Lung (tissue), 12 donors: Measurements from ENCODE around the gene VWF. TPM values are rescaled to one million over a fixed set of nuclear protein-coding genes. Genes with fewer than 3 reads are reported as not detected.
"Not testable (repeated sequence)": the region's sequence is repeated elsewhere in the genome, so short reads cannot be mapped to it uniquely, and the experiment has no call there.

Source experiments
- ATAC-seq: fragments of 200-7000 bp; cut with Tn5 transposase; one replicate; pipeline ENCODE4 v1.9.1; 2020; ENCODE audit warnings: moderate number of reproducible peaks; ENCODE audit not compliant: insufficient read depth, low FRiP score
- DNase-seq, 3 donors: peaks; one replicate each; pipeline ENCODE4 v3.0.0-alpha.2; 2013 to 2017
- H3K27ac ChIP-seq, 2 donors: one replicate each; pipeline ENCODE4 v1.5.1; 2013; ENCODE audit warnings: mild to moderate bottlenecking in 2 of 2, moderate library complexity in 2 of 2, control low read depth in 1 of 2, inconsistent platforms in 1 of 2, low read depth in 1 of 2, low read length in 1 of 2
- H3K27me3 ChIP-seq, 3 donors: one replicate each; pipeline ENCODE4 v1.5.1; 2013; ENCODE audit warnings: low read length in 2 of 3; ENCODE audit not compliant: control insufficient read depth in 3 of 3, insufficient read depth in 3 of 3
- H3K36me3 ChIP-seq, 4 donors: one replicate each; pipeline ENCODE4 v1.5.1; 2013; ENCODE audit warnings: low read length in 4 of 4, mild to moderate bottlenecking in 1 of 4, moderate library complexity in 1 of 4; ENCODE audit not compliant: control insufficient read depth in 4 of 4, insufficient read depth in 4 of 4
- H3K4me1 ChIP-seq, 5 donors: one replicate each; pipeline ENCODE4 v1.5.1; 2013; ENCODE audit warnings: low read length in 5 of 5, mild to moderate bottlenecking in 2 of 5, moderate library complexity in 1 of 5; ENCODE audit not compliant: control insufficient read depth in 5 of 5, insufficient read depth in 5 of 5
- H3K4me3 ChIP-seq: one replicate; pipeline ENCODE4 v1.5.1; 2013; ENCODE audit warnings: mild to moderate bottlenecking, control low read depth, moderate library complexity
- H3K9ac ChIP-seq, 2 donors: one replicate each; pipeline ENCODE4 v1.5.1; 2013; ENCODE audit warnings: low read length in 2 of 2, control low read depth in 1 of 2; ENCODE audit not compliant: insufficient read depth in 1 of 2
- H3K9me3 ChIP-seq, 4 donors: one replicate each; pipeline ENCODE4 v1.5.1; 2013; ENCODE audit warnings: low read length in 3 of 4, mild to moderate bottlenecking in 1 of 4, moderate library complexity in 1 of 4; ENCODE audit not compliant: control insufficient read depth in 4 of 4, insufficient read depth in 3 of 4
- CTCF ChIP-seq: IDR thresholded peaks from 2 replicates; pipeline ENCODE4 v1.5.1; 2012; ENCODE audit warnings: mild to moderate bottlenecking; ENCODE audit errors: control extremely low read depth, extremely low read depth
- WGBS, 2 donors: extraction: QIAGEN DNeasy Blood & Tissue Kit; methylation state at CpG; one replicate each; pipeline ENCODE4 v1.1.7; 2013; 5-methylcytosine and 5-hydroxymethylcytosine counted together
- polyA plus RNA-seq, 2 donors: library from polyadenylated mRNA; stranded (reverse); fragments of 200-250 nt; gene quantifications; one replicate each; pipeline ENCODE4 v1.2.1, GENCODE V29; 2013
- total RNA-seq, 2 donors: library from RNA; depleted of rRNA in 1 of 2; stranded (reverse); fragments of >200 nt in 1 of 2; gene quantifications; one replicate each; pipeline ENCODE4 v1.2.1, GENCODE V29; 2014 to 2021
- donor health status: control.
- donor health status: control.
- donor health status: Bipolar disorder and iron deficiency.
- donor health status: healthy.
- donor health status: DM: yes; HTN: yes; CAD: no.

The VWF gene
- total and polyA plus RNA-seq, 4 donors, result 65.6 to 285 (median 249) TPM

DNA sequence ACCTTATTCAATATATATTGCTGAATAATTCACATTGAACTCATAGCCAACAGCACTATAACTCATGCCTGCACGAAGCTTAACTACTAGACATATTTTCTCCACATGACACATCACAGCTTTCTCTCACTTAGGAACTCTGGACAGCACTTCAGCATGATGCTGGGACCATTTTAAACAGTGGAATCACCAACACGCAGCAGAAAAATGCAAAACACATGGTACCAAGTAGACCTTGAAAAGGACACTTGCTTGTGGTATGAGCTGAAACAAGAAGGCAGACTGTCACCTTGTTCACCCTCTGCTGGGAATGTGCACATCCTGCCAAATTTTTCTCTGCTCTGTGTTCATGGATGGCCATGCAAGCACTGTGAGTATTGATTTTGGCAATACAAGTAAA, 40.9 kb upstream of the VWF start:
- Histone ChIP-seq H3K36me3 (no peaks in the 10 kb centered on the region), H3K4me1 (peaks cover 0 to 9% (median 8%) of the 10 kb centered on the region in 5 donors), H3K4me3 (no peak overlapping the region), H3K27ac (no peak overlapping the region), H3K9ac (no peak overlapping the region), H3K9me3 (no peaks in the 10 kb centered on the region), H3K27me3 (no peaks in the 10 kb centered on the region)
- no peak for ATAC-seq
- TF ChIP-seq CTCF, result no peak
- DNase-seq, result no peak
- WGBS, 2 donors, result 80 to 89% methylated on average over 2 of the region's 2 CpGs

GRCh38 chr12:6163416-6164060, 39.1 kb upstream of the VWF start:
- DNase-seq, result no peak
- Histone ChIP-seq H3K36me3 (no peaks in the 10 kb centered on the region), H3K27me3 (no peaks in the 10 kb centered on the region), H3K9ac (no peak overlapping the region), H3K4me3 (no peak overlapping the region), H3K4me1 (peaks cover 0 to 14% (median 8%) of the 10 kb centered on the region in 5 donors), H3K9me3 (no peaks in the 10 kb centered on the region), H3K27ac (no peak overlapping the region)
- no peak for TF ChIP-seq CTCF
- ATAC-seq, result no peak
- WGBS, 2 donors, result 91% methylated on average over 8 of the region's 8 CpGs

DNA sequence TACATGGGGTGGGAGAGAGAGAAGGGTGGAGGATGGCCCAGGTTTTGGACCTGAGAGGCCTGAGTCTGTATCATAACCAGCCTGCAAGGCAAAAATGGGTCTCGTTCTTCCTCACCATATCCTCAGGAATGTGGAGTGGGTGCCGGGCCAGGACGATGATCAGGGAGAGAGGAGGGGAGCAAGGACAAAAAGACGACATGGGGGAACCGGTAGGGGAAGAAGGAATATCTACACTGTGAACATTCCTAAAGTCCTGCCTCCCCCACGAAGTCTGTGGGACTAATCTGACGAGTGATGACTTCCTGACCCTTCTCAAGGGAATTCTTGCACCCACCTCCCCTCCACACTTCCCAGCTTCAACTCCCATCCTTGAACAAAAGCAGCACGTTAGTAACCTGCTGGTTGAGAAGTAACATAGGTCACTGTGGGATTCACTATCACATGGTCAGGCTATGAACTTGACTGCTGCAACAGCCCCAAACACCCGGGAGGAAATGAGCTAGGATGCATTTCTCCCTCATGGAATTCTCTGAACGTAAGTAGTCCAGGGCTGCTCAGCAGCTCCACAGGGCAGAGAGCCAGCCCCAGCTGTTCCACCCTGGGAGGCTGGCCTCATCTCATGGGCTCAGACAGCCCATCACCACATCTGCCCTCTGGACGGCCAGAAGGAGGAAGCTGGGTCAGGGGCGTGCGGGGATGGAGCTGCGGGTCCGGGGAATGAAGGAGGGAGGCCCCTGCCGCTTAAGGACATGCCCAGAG, 36.8 kb upstream of the VWF start:
- WGBS, 2 donors, result 44 to 52% methylated on average over 16 of the region's 16 CpGs
- no peaks in the 10 kb centered on the region for H3K9me3 ChIP-seq
- TF ChIP-seq CTCF, result no peak
- ATAC-seq, result no peak
- H3K4me3 ChIP-seq, result no peak overlapping the region
- H3K27me3 ChIP-seq, result no peaks in the 10 kb centered on the region
- peaks cover 0 to 22% (median 7%) of the 10 kb centered on the region in 5 donors for H3K4me1 ChIP-seq
- H3K36me3 ChIP-seq, result no peaks in the 10 kb centered on the region
- peak overlapping the region; percentile 2 to 45 for H3K27ac ChIP-seq
- peak; percentile 71 to 80 (median 72) for DNase-seq
- no peak overlapping the region for H3K9ac ChIP-seq

DNA sequence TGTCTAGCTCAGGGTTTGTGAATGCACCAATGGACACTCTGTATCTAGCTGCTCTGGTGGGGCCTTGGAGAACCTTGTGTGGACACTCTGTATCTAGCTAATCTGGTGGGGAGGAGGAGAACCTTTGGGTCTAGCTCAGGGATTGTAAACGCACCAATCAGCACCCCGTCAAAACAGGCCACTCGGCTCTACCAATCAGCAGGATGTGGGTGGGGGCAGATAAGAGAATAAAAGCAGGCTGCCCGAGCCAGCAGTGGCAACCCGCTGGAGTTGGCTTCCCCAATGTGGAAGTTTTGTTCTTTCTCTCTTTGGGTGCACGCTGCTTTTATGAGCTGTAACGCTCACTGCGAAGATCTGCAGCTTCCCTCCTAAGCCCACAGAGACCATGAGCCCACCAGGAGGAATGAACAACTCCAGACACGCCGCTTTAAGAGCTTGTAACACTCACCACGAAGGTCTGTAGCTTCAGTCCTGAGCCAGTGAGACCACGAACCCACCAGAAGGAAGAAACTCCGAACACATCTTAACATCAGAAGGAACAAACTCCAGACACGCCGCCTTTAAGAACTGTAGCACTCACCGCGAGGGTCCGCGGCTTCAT, 35.7 kb upstream of the VWF start:
- not testable (repeated sequence) for H3K27me3 ChIP-seq, H3K9me3 ChIP-seq, H3K9ac ChIP-seq, H3K4me3 ChIP-seq, ATAC-seq, H3K36me3 ChIP-seq, DNase-seq, H3K27ac ChIP-seq
- H3K4me1 ChIP-seq, result peaks cover 0 to 22% (median 7%) of the 10 kb centered on the region in 5 donors
- WGBS, 2 donors, result 66 to 88% methylated on average over 19 of the region's 19 CpGs

- not testable (repeated sequence) for H3K27me3 ChIP-seq, H3K9me3 ChIP-seq, H3K4me3 ChIP-seq, H3K27ac ChIP-seq, DNase-seq, ATAC-seq, H3K9ac ChIP-seq, H3K36me3 ChIP-seq
- peaks cover 0 to 22% (median 7%) of the 10 kb centered on the region in 5 donors for H3K4me1 ChIP-seq
- 84 to 93% methylated on average over 50 of the region's 50 CpGs for WGBS, 2 donors
Observed at GRCh38 chr12:6159166-6160011, 34.9 kb upstream of the VWF start.
